ENCODE measurements around the gene CRABP1.

The CRABP1 gene

DNA sequence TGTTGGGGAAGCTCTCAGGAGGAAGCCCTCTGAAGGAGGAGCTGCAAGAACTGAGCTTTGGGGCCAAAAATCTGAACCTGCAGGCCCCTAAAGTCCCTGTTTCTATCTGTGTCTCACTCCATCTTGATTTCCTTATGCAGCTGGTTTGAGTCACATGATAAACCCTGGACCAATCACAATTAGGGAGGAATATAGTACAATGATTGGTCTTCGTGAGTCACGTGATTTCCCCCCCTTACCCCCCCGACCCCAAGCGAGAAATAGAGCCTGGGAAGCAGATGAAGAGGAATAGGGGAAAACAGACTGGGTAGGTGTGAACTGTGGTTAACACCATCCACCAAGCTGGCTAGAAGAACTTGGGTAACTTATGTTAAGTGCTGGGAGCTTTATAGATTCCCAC is 12.9 kb downstream of the CRABP1 start:
- in situ Hi-C loops (cut with MboI; ENCODE audit: low pct_unique_long_range_greater_than_20kb, low sequenced_read_pairs, unreplicated experiment): no loop called here
- TF ChIP-seq, protein P1, sequence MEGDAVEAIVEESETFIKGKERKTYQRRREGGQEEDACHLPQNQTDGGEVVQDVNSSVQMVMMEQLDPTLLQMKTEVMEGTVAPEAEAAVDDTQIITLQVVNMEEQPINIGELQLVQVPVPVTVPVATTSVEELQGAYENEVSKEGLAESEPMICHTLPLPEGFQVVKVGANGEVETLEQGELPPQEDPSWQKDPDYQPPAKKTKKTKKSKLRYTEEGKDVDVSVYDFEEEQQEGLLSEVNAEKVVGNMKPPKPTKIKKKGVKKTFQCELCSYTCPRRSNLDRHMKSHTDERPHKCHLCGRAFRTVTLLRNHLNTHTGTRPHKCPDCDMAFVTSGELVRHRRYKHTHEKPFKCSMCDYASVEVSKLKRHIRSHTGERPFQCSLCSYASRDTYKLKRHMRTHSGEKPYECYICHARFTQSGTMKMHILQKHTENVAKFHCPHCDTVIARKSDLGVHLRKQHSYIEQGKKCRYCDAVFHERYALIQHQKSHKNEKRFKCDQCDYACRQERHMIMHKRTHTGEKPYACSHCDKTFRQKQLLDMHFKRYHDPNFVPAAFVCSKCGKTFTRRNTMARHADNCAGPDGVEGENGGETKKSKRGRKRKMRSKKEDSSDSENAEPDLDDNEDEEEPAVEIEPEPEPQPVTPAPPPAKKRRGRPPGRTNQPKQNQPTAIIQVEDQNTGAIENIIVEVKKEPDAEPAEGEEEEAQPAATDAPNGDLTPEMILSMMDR (IDR thresholded peaks at IDR 0.05; ENCODE audit: extremely low read depth, insufficient read depth, missing control alignments): no peak
- DNase-seq (ENCODE audit: low spot score): no peak

DNA sequence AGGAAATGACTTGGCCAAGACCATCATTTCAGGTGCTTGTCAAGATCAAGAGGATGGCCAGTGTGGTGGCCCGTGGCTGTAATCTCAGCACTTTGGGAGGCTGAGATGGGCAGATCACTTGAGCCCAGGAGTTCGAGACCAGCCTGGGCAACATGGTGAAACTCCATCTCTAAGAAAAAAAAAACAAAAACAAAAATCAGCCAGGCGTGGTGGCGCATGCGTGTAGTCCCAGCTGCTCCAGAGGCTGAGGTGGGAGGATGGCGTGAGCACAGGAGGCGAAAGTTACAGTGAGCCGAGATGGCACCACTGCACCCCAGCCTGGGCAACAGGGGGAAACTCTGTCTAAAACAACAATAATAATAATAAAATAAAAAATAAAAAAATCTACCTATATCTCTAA is 15.0 kb downstream of the CRABP1 start:
- in situ Hi-C loops (cut with MboI; ENCODE audit: low pct_unique_long_range_greater_than_20kb, low sequenced_read_pairs, unreplicated experiment): no loop called here
- no peak for DNase-seq (ENCODE audit: low spot score)
- TF ChIP-seq, protein P1 (IDR thresholded peaks at IDR 0.05; ENCODE audit: extremely low read depth, insufficient read depth, missing control alignments): no peak

DNA sequence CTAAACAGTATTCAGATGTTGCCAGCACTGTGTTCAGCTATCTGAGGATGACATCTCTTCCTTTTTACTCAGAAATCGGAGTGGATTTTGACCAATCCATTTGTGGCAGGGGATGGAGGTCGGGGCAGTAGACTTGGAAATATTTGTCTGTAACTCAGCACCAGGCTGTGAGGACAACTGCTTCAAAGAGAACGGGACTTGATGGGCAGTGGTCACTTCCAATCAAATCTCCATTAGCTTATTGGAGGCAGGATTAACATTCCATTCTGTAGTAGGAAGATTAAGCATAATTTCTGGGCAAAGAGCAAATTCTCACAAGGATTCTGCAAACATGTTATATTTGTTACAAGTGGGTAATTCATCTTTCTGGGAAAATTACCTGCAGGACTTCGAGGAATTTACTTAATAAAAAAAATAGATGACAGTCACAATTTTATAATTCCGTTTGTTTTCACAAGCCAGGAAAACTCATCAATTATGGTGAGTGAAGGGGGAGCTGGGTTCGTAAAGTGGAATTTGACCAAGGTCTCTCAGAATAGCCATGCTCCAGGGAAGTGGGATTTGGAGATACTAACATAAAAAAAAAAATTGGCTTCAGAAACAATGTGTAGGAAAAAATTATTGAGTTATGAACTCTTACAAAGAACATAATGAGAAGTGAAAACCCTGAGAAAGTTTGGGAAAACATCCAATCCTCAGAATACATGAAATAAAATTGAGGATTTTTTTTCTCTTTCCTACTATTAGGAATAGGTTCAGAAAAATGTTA is 18.1 kb downstream of the CRABP1 start:
- in situ Hi-C loops (cut with MboI; ENCODE audit: low pct_unique_long_range_greater_than_20kb, low sequenced_read_pairs, unreplicated experiment): no loop called here
- TF ChIP-seq, protein P1 (IDR thresholded peaks at IDR 0.05; ENCODE audit: extremely low read depth, insufficient read depth, missing control alignments): no peak

DNA sequence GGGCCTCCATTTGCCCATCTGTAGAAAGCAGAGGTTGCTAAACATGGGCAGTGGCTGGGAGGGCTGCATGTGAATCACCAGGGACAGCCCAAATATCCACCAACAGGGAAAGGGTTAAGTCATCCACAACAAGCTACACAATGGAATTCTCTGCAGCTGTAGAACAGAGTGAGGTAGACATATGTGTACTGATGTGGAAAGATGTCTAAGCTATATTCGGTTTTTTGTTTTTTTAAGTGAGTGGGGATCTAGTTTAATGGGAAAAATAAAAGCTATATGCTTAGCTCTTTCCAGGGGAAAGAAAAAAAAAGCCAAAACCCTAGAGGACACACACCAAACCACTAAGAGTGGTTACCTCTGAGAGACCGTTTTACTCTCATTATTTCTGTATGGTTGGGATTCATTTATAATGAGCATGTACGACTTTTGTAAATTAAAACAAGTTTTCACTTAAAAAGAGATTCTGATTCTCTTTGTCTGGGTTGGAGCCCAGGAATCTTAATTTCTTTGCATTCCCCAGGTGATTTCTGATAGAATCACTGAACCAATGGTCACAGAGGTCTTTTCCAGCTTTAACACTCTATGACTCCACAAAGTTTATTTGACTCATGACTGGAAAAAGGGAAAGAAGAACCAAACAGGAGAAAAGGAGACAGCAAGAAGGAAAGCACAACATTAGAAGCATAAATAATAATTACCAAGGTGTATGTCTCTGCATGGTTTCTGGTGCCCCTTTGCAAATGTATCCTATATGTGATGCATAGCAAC is 19.1 kb downstream of the CRABP1 start:
- in situ Hi-C loops (cut with MboI; ENCODE audit: low pct_unique_long_range_greater_than_20kb, low sequenced_read_pairs, unreplicated experiment): no loop called here
- DNase-seq (ENCODE audit: low spot score): no peak
- TF ChIP-seq, protein P1 (IDR thresholded peaks at IDR 0.05; ENCODE audit: extremely low read depth, insufficient read depth, missing control alignments): no peak

More for the DNA sequence above, 18.1 kb downstream of the CRABP1 start:
- no peak for DNase-seq (ENCODE audit: low spot score)

DNA sequence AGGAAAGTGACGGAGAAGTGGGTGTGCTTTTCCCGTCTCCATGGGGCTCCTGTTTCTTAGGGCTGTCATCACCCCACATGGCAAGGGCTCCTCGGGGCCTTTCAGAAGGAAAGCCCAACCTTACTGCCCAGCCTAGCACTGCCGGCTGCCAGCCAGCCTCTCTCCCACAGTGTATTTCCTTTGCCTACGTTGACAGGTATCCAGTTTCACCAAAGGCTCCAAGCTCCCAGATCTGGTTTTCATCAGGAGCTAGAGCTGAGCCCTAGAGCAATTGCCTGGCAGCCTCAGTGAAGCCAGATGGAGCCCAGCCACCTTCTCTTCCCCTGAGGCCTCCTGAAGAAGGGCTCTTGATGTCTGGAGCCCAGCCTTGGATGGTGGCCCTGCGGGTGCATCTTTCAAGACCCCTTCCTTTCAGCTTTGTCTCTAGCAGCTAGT is 20.2 kb downstream of the CRABP1 start:
- DNase-seq (ENCODE audit: low spot score): no peak
- TF ChIP-seq, protein P1 (IDR thresholded peaks at IDR 0.05; ENCODE audit: extremely low read depth, insufficient read depth, missing control alignments): no peak
- in situ Hi-C loops (cut with MboI; ENCODE audit: low pct_unique_long_range_greater_than_20kb, low sequenced_read_pairs, unreplicated experiment): no loop called here

DNA sequence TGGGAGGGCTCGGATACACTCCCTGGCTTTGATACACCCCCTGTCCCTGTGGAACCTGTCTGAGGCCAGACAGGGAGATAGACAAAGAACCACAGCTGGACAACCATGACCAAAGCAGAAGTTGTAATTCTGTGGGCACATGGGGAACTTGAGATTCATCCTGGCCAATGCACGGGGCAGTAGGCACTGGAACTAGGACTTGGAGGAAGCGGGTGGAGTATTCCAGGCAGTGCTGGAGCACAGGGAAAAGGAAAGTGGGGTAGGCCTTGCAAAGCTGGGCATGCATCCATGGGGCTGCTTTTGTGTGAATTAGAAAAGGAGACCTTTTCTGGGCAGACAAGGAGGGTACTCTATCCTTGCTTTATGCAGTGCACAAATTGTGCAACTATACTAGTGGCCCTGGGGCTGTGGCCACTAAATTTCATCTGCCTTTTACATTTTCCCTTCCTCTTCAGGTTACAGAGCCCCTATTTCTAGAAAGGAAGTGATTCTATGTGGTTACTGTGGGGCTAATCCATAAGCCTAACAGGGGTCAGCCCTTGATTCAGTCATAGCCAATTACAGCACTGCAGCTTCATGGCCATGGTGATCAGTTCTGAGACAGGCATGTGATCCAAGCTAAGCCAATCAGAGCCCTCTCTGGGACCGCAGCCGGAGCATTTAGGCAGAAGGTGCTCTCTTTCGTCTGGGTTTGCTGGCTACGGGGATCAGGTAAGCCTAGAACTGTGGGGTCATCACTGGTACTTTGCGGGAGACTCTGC is 21.0 kb downstream of the CRABP1 start:
- no peak for DNase-seq (ENCODE audit: low spot score)
- in situ Hi-C loops (cut with MboI; ENCODE audit: low pct_unique_long_range_greater_than_20kb, low sequenced_read_pairs, unreplicated experiment): no loop called here
- TF ChIP-seq, protein P1 (IDR thresholded peaks at IDR 0.05; ENCODE audit: extremely low read depth, insufficient read depth, missing control alignments): no peak
